GM04504 (cell line): ENCODE data around the gene FOXS1.
"Not testable (repeated sequence)": the region's sequence is repeated elsewhere in the genome, so short reads cannot be mapped to it uniquely, and the experiment has no call there.

Experiments
- DNase-seq: peaks from one replicate; pipeline ENCODE4 v3.0.0-alpha.2; 2012; ENCODE audit warnings: low read depth

FOXS1 gene

GRCh38 chr20:31822421-31823330, 22.7 kb downstream of the FOXS1 start:
- peak; percentile 27 for DNase-seq

- no peak for DNase-seq
Observed at GRCh38 chr20:31821427-31821826, 24.0 kb downstream of the FOXS1 start.

- no peak for DNase-seq
Observed at GRCh38 chr20:31820228-31820627, 25.2 kb downstream of the FOXS1 start.

GRCh38 chr20:31819083-31819784, 26.2 kb downstream of the FOXS1 start, which contains the start of gene MYLK2:
Gene MYLK2 (plus strand): TSS chr20:31819356. CDS start chr20:31819581, 225 bp downstream.
- no peak for DNase-seq

GRCh38 chr20:31818376-31818908, 27.0 kb downstream of the FOXS1 start:
- DNase-seq, result no peak

GRCh38 chr20:31817461-31817860, 27.9 kb downstream of the FOXS1 start:
- DNase-seq, result no peak

GRCh38 chr20:31816221-31816620, 29.2 kb downstream of the FOXS1 start:
- DNase-seq, result no peak

GRCh38 chr20:31815408-31816188, 29.8 kb downstream of the FOXS1 start:
- no peak for DNase-seq

GRCh38 chr20:31814142-31814541, 31.3 kb downstream of the FOXS1 start:
- DNase-seq, result not testable (repeated sequence)

- DNase-seq, result no peak
Observed at GRCh38 chr20:31813611-31814010, 31.8 kb downstream of the FOXS1 start.

- no peak for DNase-seq
Observed at GRCh38 chr20:31811796-31812728, 33.3 kb downstream of the FOXS1 start.

- no peak for DNase-seq
Observed at GRCh38 chr20:31811198-31811597, 34.2 kb downstream of the FOXS1 start.

- DNase-seq, result no peak
Observed at GRCh38 chr20:31809661-31810060, 35.7 kb downstream of the FOXS1 start.

- no peak for DNase-seq
Observed at GRCh38 chr20:31808481-31808880, 36.9 kb downstream of the FOXS1 start.

- DNase-seq, result no peak
Observed at GRCh38 chr20:31806564-31807355, 38.6 kb downstream of the FOXS1 start.

- DNase-seq, result no peak
Observed at GRCh38 chr20:31803552-31804291, 41.7 kb downstream of the FOXS1 start.

GRCh38 chr20:31801508-31801907, 43.9 kb downstream of the FOXS1 start:
- DNase-seq, result no peak

GRCh38 chr20:31797364-31797763, 48.0 kb downstream of the FOXS1 start:
- DNase-seq, result no peak
